ENCODE measurements around the gene BRAP. TPM values are rescaled to one million over a fixed set of nuclear protein-coding genes. Genes with fewer than 3 reads are reported as not detected.

Gene BRAP, protein sequence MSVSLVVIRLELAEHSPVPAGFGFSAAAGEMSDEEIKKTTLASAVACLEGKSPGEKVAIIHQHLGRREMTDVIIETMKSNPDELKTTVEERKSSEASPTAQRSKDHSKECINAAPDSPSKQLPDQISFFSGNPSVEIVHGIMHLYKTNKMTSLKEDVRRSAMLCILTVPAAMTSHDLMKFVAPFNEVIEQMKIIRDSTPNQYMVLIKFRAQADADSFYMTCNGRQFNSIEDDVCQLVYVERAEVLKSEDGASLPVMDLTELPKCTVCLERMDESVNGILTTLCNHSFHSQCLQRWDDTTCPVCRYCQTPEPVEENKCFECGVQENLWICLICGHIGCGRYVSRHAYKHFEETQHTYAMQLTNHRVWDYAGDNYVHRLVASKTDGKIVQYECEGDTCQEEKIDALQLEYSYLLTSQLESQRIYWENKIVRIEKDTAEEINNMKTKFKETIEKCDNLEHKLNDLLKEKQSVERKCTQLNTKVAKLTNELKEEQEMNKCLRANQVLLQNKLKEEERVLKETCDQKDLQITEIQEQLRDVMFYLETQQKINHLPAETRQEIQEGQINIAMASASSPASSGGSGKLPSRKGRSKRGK
- total RNA-seq (2014; rRNA removed; shearing (Covaris generic)): 17.1 and 20.2 TPM in 2 replicates

DNA sequence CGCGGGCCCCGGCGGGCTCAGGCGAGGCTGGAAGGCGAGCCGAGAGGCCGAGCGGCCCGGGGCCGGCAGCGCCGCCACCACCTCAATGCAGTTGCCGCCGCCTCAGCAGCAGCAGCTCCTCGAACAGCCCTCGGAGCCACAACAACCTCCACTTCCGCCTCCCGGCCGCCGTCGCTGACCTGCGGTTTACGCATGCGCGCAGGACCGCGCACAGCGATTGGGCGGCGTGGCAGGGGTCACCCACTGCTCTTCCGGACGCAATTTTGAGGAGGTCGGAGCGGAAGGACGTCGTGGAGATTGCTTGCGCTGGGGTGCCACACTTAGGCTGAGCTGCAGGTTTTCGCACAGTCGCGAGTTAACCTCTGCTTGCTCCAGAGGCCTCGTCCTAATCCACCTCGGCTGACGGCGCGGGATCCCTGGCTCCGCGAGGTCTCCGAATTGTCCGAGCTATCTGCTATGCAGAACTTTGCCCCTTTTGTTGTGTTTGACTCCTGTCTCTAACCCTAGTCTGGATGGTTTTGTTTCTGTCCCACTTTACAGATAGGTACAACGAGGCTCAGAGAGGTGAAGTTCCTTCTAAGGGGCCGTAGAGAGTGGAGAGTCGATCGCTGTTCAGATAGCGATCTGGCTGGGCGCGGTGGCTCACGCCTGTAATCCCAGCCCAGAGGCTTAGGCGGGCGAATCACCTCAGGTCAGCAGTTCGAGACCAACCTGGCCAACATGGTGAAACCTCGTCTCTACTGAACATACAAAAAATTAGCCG is at the start of gene BRAP, which contains the start of gene ACAD10:
Gene BRAP, minus strand, starts transcription at position 146 of the 763 bp plus-strand sequence. CDS start 164 bp downstream, outside the sequence.
Gene ACAD10, plus strand, starts transcription at position 243 of the 763 bp plus-strand sequence. CDS start 6,657 bp downstream, outside the sequence.

DNA sequence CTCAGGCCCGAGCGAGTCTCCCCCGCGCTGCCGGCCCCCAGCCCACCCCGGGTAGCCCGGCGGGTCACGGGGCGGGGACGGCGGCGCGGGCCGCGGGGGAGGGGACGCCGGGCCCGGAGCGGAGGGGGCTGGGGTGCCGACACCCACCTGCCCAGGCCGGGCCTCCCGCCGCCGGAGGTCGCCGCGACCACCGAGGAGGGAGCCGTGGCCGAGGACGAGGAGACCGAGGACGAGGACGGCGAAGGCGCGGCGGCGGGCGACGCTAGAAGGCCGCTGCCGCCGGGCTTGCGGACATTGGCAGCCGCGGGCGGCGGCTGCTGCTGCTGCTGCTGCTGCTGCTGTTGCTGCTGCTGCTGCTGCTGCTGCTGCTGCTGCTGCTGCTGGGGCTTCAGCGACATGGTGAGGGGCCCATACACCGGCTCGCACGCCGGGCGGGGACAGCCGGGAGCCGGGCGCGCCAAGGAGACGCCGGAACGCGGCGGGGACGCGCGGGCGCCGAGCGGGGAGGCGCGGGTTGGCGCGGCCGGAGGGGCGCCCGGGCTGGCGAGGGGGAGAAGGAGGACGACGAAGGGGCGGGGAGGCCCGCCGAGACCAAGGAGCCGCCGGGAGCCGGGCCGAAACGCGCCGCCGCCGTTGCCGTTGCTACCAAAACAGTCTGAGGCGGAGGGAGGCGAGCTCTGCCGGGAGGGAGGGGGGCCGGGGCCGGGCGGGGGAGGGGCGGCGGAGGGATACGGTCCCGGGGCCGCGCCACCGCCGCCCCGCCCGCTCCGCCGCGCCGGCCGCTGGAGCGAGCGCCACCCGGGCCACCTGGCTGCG is 86.9 kb downstream of the BRAP start, which contains the start of gene ATXN2:
Gene ATXN2, minus strand, starts transcription at position 679 of the 816 bp plus-strand sequence. Its CDS starts 281 bp downstream, at position 398.

Other genes starting within 250 kb of the BRAP start
- gene ATXN2, start 86.6 kb downstream of the BRAP start, total RNA-seq (2014; rRNA removed; shearing (Covaris generic)): 20.0 and 32.9 TPM in 2 replicates
- 24.1 and 24.6 TPM in 2 replicates for gene ACAD10, start 97 bp upstream of the BRAP start, total RNA-seq (2014; rRNA removed; shearing (Covaris generic))
- gene ALDH2, start 81.0 kb upstream of the BRAP start, total RNA-seq (2014; rRNA removed; shearing (Covaris generic)): 28.4 and 33.6 TPM in 2 replicates
- gene MAPKAPK5, start 156.3 kb upstream of the BRAP start, total RNA-seq (2014; rRNA removed; shearing (Covaris generic)): 44.7 and 55.7 TPM in 2 replicates